Measurements from ENCODE around the gene BDH1.

The BDH1 gene

GRCh38 chr3:197562398-197563251 lies 6.9 kb upstream of the BDH1 start:
- Histone ChIP-seq H3K4me1 (ENCODE audit: insufficient read depth, low read length) (no peaks in the 10 kb centered on the region), H3K4me2 (ENCODE audit: insufficient read depth, low read length) (no peak overlapping the region), H3K9ac (ENCODE audit: low read depth, low read length) (no peak overlapping the region), H2AFZ (ENCODE audit: low read depth, low read length) (no peak overlapping the region), H3K79me2 (ENCODE audit: insufficient read depth, low read length) (no peaks in the 10 kb centered on the region), H3K4me3 (ENCODE audit: low read depth in 1 of 2, low read length in 2 of 2) (no peak overlapping the region), H4K20me1 (ENCODE audit: insufficient read depth, low read length) (no peaks in the 10 kb centered on the region), H3K9me3 (ENCODE audit: insufficient read depth, low read length, severe bottlenecking) (peaks cover 22% of the 10 kb centered on the region), H3K36me3 (ENCODE audit: insufficient read depth, low read length) (no peaks in the 10 kb centered on the region), H3K27ac (ENCODE audit: low read length) (no peak overlapping the region), H3K27me3 (ENCODE audit: insufficient read depth, low read length, poor library complexity) (no peaks in the 10 kb centered on the region)
- ATAC-seq (ENCODE audit: insufficient read depth, low read depth) (no peak), DNase-seq (no peak)
- TF ChIP-seq EZH2 (IDR thresholded peaks at IDR 0.05; ENCODE audit: borderline replicate concordance, low read depth, low read length, severe bottlenecking) (no peak), CTCF (IDR thresholded peaks at IDR 0.05; ENCODE audit: borderline replicate concordance, extremely low read depth, low read length, poor library complexity, severe bottlenecking) (no peak)

- Histone ChIP-seq H2AFZ (ENCODE audit: low read depth, low read length) (no peak overlapping the region), H3K4me2 (ENCODE audit: insufficient read depth, low read length) (no peak overlapping the region)
- no peak for ATAC-seq (ENCODE audit: insufficient read depth, low read depth)
Measured at GRCh38 chr3:197561926-197562325, 6.2 kb upstream of the BDH1 start.

GRCh38 chr3:197559651-197560050 lies 3.9 kb upstream of the BDH1 start:
- H3K9me3 ChIP-seq (ENCODE audit: insufficient read depth, low read length, severe bottlenecking): peaks cover 13% of the 10 kb centered on the region
- no peaks in the 10 kb centered on the region for H3K27me3 ChIP-seq (ENCODE audit: insufficient read depth, low read length, poor library complexity)
- ATAC-seq (ENCODE audit: insufficient read depth, low read depth) (no peak), DNase-seq (no peak)
- H2AFZ ChIP-seq (ENCODE audit: low read depth, low read length): no peak overlapping the region
- no peak overlapping the region for H3K4me3 ChIP-seq (ENCODE audit: low read depth in 1 of 2, low read length in 2 of 2)
- no peaks in the 10 kb centered on the region; the same call in 1 of the 2 replicates for H3K36me3 ChIP-seq (ENCODE audit: insufficient read depth, low read length)
- peaks cover 16% of the 10 kb centered on the region for H3K4me1 ChIP-seq (ENCODE audit: insufficient read depth, low read length)
- no peak overlapping the region for H3K9ac ChIP-seq (ENCODE audit: low read depth, low read length)
- no peak overlapping the region for H3K4me2 ChIP-seq (ENCODE audit: insufficient read depth, low read length)
- TF ChIP-seq CTCF (IDR thresholded peaks at IDR 0.05; ENCODE audit: borderline replicate concordance, extremely low read depth, low read length, poor library complexity, severe bottlenecking): no peak
- no peak for TF ChIP-seq EZH2 (IDR thresholded peaks at IDR 0.05; ENCODE audit: borderline replicate concordance, low read depth, low read length, severe bottlenecking)
- H3K79me2 ChIP-seq (ENCODE audit: insufficient read depth, low read length): peaks cover 14% of the 10 kb centered on the region
- no peak overlapping the region for H3K27ac ChIP-seq (ENCODE audit: low read length)
- H4K20me1 ChIP-seq (ENCODE audit: insufficient read depth, low read length): no peaks in the 10 kb centered on the region

More at GRCh38 chr3:197561926-197562325, 6.2 kb upstream of the BDH1 start:
- no peak for DNase-seq
- Histone ChIP-seq H3K4me3 (ENCODE audit: low read depth in 1 of 2, low read length in 2 of 2) (no peak overlapping the region), H3K9me3 (ENCODE audit: insufficient read depth, low read length, severe bottlenecking) (peaks cover 22% of the 10 kb centered on the region), H3K27me3 (ENCODE audit: insufficient read depth, low read length, poor library complexity) (no peaks in the 10 kb centered on the region), H3K4me1 (ENCODE audit: insufficient read depth, low read length) (peaks cover 1% of the 10 kb centered on the region), H3K36me3 (ENCODE audit: insufficient read depth, low read length) (no peaks in the 10 kb centered on the region), H4K20me1 (ENCODE audit: insufficient read depth, low read length) (no peaks in the 10 kb centered on the region), H3K79me2 (ENCODE audit: insufficient read depth, low read length) (no peaks in the 10 kb centered on the region), H3K27ac (ENCODE audit: low read length) (no peak overlapping the region), H3K9ac (ENCODE audit: low read depth, low read length) (no peak overlapping the region)
- TF ChIP-seq CTCF (IDR thresholded peaks at IDR 0.05; ENCODE audit: borderline replicate concordance, extremely low read depth, low read length, poor library complexity, severe bottlenecking): no peak
- TF ChIP-seq EZH2 (IDR thresholded peaks at IDR 0.05; ENCODE audit: borderline replicate concordance, low read depth, low read length, severe bottlenecking): no peak

Measured in DND-41 (cell line).